Epithelial cell of proximal tubule (primary cell): ENCODE measurements around the gene DHX32. TPM values are rescaled to one million over a fixed set of nuclear protein-coding genes. Genes with fewer than 3 reads are reported as not detected.

ENCODE experiments used
- DNase-seq: peaks from one replicate; pipeline ENCODE4 v3.0.0-alpha.2; 2011; ENCODE audit warnings: low read depth
- H3K4me3 ChIP-seq: 2 replicates; pipeline ENCODE4 v1.5.1; 2011; ENCODE audit warnings: low read depth, mild to moderate bottlenecking, low read length
- total RNA-seq: library from RNA; depleted of rRNA; stranded (reverse); fragments of >200 nt; gene quantifications from 2 replicates; pipeline ENCODE4 v1.2.3, GENCODE V29; 2015
- TF ChIP-seq, protein P1 (sequence below): conservative IDR thresholded peaks from 2 replicates; pipeline ENCODE4 v1.5.1; 2012; ENCODE audit warnings: low read depth, mild to moderate bottlenecking, low read length

Gene DHX32
- total RNA-seq, 1 donor from 2014 or later: 29.6 TPM

DNA sequence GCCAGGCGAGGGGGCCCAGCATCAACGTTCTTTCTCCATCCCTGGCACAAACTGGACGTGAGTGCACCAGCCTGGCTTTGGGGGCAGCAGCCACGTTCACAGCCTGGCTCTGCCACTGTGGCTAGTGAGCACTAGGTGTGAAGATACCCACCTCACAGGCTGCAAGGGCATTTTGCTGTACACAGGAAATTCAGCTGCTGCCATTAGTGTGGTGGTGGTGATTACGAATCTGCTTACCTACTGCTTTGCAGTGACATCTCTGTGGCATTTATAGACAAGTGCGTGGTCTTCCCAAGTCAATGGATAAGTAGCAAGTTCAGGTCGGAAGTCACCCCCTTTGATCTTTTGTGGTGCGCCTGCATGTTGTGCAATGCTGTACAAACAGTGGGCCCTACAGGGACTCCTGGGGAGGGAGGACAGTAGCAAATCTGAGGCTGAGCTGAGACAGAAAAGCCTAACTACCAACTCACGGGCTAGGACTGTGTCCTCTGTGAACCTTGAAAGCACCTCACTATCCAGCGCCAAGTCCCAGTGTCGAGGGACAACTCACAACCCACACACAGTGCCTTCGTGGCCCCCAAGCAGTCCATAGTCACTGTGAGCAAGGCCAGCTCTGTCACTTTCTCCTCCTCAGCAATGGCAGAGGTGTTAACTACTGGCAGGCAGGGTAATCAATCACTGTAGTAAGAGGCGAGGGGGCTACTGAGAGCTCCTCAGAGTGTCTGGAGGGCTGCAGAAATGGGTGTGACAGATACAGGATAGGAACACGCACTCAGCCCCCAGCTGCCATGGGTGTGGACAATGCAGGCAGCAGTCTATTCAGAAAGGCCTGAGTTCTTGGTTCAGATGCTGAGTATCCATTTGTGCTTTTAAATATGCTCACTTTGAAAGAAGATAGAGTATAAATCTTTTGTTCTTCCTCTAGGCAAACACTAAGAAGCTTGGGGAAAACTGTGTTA lies 88.5 kb downstream of the DHX32 start:
- TF ChIP-seq, protein P1, sequence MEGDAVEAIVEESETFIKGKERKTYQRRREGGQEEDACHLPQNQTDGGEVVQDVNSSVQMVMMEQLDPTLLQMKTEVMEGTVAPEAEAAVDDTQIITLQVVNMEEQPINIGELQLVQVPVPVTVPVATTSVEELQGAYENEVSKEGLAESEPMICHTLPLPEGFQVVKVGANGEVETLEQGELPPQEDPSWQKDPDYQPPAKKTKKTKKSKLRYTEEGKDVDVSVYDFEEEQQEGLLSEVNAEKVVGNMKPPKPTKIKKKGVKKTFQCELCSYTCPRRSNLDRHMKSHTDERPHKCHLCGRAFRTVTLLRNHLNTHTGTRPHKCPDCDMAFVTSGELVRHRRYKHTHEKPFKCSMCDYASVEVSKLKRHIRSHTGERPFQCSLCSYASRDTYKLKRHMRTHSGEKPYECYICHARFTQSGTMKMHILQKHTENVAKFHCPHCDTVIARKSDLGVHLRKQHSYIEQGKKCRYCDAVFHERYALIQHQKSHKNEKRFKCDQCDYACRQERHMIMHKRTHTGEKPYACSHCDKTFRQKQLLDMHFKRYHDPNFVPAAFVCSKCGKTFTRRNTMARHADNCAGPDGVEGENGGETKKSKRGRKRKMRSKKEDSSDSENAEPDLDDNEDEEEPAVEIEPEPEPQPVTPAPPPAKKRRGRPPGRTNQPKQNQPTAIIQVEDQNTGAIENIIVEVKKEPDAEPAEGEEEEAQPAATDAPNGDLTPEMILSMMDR: no peak
- no peak overlapping the region for H3K4me3 ChIP-seq

DNA sequence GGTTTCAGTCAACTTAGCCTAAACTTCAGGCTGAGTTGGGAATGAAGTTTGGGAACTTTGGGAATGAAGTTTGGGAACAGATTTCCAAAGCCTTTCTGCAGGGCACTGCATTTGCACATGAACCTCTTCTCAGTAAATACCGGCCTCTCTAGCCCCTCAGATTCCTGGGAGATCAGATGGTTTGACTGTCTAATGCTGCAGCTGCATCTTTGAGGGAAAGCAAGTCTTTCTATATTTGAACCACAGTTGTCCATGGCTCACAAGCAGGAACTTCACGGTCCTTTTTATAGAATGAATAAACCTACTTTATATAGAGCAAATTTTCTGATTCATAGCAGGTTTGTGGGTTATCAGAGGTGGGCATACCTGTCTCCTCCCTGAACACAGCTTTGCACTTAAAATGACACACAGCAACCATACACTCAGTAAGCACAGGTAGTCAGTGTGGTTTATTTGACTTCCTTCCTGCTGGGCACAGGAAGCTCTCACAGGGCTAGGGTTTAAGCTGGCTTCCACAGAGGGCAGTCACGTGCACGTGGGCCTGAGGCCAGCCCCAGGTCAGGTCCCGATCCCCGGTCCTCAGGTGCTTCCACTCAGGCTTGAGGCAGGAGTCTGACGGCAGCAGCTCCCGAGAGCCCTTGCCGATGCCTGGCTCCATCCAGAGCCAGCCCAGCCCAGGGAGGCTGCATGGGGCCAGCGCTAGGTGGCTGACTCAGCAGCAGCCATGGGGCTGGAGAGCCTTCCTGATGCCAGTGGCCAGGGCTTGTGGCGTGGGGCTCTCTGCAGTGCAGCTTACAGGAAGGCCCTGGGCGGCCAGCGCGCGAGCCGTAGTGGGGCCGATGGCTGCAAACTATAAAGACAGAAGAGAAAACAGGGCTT lies 92.7 kb downstream of the DHX32 start:
- TF ChIP-seq, protein P1: no peak
- H3K4me3 ChIP-seq: no peak overlapping the region
- DNase-seq: no peak

More for the DNA sequence above, 88.5 kb downstream of the DHX32 start:
- no peak for DNase-seq

Other genes starting within 250 kb of the DHX32 start
- gene TEX36, start 198.1 kb downstream of the DHX32 start, total RNA-seq: not detected in 2 replicates
- gene EDRF1, start 161.6 kb downstream of the DHX32 start, total RNA-seq: 14.5 and 15.4 TPM in 2 replicates
- 0.06 TPM in 1 of 2 replicates, not detected in the other for gene MMP21, start 105.5 kb downstream of the DHX32 start, total RNA-seq
- 56.8 and 56.9 TPM in 2 replicates for gene UROS, start 58.0 kb downstream of the DHX32 start, total RNA-seq
- 57.2 and 75.5 TPM in 2 replicates for gene BCCIP, start 57.7 kb downstream of the DHX32 start, total RNA-seq
- 2.8 and 9.2 TPM in 2 replicates for gene FANK1, start 15.3 kb upstream of the DHX32 start, total RNA-seq